Renal cortical epithelial cell (primary cell): ENCODE data around the gene LRRC15. TPM values are rescaled to one million over a fixed set of nuclear protein-coding genes. Genes with fewer than 3 reads are reported as not detected.

ENCODE experiments used
- DNase-seq: peaks from one replicate; pipeline ENCODE4 v3.0.0-alpha.2; 2011; ENCODE audit warnings: low read depth
- total RNA-seq: library from RNA; depleted of rRNA; stranded (reverse); fragments of >200 nt; gene quantifications from 2 replicates; pipeline ENCODE4 v1.2.3, GENCODE V29; 2014

The LRRC15 gene
- total RNA-seq, 1 donor from 2014 or later = not detected

DNA sequence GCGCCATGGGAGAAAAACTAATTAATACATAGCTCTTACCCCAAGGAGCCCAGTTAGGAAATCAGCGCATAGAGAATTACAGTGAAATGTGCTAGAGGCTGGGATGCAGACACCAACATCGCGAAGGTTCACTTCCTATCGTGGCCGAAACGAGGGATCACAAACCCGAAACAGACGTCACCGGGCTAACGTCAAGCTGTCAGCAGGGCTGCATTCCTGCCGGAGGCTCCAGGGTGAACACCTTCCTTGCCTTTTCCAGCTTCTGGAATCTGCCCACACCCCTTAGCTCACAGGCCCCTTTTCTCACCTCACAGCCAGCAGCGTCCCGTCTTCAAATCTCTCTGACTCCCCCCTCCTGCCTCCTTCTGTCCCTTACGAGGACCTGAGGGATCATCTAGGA is 16.5 kb upstream of the LRRC15 start:
- no peak for DNase-seq

DNA sequence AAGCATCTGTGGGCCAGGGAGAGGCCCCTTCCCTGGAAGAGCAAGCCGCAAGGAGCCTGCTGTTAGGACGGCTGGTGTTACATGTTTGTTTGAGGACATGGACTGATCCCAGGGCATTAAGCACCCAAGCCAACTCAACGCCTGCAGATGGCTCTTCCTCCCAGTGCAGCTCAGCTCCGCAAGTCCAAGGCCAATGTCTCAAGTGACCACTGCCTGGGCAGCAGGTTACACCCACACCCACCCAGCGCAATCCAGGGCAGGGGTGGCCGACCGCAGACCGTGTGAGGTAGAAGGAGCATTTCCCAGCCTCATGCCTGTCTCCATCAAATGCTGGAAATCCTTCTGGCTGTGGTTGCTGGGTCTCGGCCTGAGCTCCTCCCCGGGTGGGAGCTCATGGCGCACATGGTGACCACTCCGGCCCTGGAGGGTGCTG is 15.0 kb upstream of the LRRC15 start:
- no peak for DNase-seq

GRCh38 chr3:194384156-194384555 is 14.6 kb upstream of the LRRC15 start:
- DNase-seq = no peak

- no peak for DNase-seq
Measured at GRCh38 chr3:194383276-194383940, 13.9 kb upstream of the LRRC15 start.

- no peak for DNase-seq
Measured at GRCh38 chr3:194382892-194383223, 13.3 kb upstream of the LRRC15 start.

GRCh38 chr3:194382196-194382891 is 12.8 kb upstream of the LRRC15 start:
- no peak for DNase-seq

DNA sequence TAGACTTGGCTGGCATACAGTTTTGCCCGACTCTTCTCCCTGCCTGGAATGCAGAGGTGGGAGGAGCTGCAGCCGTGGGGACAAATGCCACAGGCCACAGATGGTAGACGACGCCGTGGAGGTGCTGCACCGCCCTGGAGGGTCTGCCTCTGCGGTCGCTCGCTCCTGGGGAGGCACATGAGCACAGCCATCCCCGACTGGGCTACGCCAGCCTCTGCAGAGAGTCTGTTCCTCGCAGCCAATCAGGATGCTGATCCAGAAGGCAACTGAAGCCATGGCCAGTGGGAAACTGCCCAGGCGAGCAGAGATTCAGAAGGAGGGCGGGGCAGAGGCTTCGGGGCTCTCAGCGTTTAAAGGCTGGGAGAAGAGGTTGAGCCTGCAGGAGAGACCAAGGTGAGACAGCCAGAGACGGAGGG is 11.9 kb upstream of the LRRC15 start:
- DNase-seq = peak; percentile 5

GRCh38 chr3:194380326-194380725 is 10.8 kb upstream of the LRRC15 start:
- DNase-seq = no peak

DNA sequence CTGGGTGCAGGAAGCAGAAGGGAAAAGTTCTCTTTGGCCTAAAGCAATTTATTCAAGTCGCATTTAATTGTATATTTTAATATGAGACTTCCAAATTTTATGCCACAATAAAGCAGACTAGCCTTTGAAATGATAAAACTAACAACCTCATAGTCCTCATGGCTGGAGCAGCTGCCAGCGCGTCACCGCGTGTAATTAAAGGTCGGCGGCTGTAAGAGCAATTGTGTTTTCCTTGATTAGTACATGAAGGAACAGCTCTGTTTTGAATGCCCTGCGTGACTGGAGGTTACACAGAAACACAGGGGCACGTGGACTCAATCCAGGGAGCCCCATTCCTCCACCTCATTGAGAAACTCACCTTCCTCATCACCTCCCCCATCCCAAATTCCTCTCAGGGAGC is 10.1 kb upstream of the LRRC15 start:
- no peak for DNase-seq

DNA sequence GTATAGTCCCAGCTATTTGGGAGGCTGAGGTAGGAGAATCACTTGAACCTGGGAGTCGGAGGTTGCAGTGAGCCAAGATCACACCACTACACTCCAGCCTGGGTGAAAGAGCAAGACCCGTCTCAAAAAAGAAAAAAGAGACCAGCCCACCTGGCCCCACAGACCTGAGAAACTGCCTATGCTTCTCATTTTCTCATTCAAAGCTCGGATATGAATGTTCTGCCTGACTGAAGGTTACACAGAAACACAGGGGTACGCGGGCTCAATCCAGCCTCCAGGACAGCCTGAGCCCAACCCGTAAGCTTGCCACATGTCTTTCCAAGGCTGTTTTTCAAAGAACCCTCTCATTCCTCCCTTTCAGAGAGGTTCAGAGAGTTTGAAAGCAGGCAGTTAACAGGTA is 9.7 kb upstream of the LRRC15 start:
- no peak for DNase-seq

DNA sequence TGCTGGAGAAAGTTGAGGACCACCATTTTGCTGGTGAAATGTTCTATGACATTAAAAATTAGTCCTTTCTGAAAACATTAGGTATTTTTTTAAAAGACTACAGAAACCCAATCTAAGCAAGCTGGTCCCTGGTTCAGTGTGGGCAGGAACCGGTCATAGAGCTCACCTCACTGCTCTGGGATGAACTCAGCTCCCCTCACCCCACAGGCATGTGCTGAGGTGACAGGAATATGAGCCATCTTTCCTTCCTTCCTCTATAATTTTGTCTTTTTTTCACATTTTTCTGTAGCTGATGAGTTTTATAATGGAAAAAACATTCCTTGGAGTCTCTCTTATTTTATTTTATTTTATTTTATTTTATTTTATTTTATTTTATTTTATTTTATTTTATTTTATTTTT is 8.2 kb upstream of the LRRC15 start:
- DNase-seq = no peak

GRCh38 chr3:194376241-194376560 is 6.7 kb upstream of the LRRC15 start:
- DNase-seq = no peak

- DNase-seq = peak; percentile 4
Measured at GRCh38 chr3:194375473-194376240, 6.1 kb upstream of the LRRC15 start.

DNA sequence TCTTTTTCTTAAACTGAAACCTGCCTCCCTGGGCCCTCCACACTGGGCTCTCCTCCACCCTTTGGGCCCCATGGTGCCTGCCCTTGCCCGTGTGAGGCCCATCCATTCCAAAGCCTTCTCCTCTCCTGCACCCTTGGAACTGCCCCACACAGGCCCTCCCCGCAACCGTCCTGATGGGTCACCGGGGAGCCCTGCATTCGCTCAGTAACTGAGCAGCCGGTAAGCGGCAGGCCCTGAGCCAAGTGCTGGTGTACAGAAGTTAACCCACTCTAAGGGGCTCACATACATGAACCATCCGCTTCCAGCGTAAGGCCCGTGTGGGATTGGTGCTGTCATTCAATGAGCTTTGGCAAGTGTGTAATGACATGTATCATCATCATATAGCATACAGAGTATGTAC is 5.4 kb upstream of the LRRC15 start:
- no peak for DNase-seq

GRCh38 chr3:194373899-194374298 is 4.4 kb upstream of the LRRC15 start:
- DNase-seq = no peak

GRCh38 chr3:194373028-194373427 is 3.5 kb upstream of the LRRC15 start:
- DNase-seq = no peak

- DNase-seq = no peak
Measured at GRCh38 chr3:194370753-194371152, 1.2 kb upstream of the LRRC15 start.

DNA sequence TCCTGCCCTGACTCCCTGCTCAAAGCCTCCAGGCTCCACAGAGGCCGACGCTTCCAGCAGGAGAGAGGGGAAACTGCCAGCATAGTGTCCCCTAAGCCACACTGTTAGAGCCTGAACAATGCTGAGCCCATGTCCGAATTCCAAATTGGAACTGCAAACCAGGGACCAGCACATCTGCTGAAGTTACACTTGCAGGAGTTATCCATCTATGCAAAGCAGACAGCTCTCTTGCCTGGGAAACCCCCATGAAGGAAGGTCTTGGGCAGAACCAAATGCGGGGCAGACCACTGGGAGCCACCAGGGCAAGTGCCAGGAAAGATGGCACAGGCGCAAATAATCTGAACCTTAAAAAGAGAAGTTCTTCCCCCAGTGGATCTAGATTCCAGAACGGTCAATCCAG is 625 bp downstream of the LRRC15 start:
- no peak for DNase-seq

DNA sequence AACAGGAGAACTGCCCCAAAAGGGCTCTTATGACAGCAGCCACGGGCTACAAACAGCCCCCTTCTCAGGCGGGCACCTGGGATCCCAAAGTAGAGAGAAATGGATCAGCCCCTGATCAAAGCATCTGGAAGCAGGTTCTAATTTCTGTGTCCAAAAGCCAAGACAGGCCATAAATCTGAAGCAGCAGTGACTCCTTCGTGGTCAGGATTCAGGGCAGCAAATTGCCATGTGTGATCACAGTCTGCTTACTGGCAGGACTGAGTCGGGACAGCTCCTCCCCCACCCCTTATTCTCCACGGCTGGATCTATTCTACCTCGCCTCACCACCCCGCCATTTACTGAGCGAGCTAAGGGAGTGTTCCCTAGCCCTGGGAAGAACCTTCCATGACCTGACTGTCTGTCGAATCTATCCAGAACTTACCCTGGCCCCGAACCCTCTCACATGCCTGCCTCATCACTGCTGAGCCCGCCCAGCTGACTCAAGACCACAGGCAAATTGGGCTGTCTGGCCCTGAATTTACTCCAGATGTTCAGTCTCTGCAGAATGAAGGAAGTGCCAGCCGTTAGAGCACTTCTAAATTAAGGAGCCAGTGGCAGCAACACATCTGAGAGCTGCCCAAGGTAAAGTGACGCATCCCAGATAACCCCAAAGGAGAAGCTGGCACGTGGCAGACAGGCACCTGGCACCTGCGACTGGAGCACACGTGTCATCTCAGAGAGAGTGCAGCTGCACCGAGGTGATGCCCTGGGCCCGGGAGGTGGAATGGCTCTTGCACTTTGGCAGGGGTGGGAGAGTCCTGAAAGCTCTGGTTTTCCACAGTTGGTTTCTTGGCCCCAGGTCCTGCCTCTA is 1.3 kb downstream of the LRRC15 start:
- DNase-seq = no peak

DNA sequence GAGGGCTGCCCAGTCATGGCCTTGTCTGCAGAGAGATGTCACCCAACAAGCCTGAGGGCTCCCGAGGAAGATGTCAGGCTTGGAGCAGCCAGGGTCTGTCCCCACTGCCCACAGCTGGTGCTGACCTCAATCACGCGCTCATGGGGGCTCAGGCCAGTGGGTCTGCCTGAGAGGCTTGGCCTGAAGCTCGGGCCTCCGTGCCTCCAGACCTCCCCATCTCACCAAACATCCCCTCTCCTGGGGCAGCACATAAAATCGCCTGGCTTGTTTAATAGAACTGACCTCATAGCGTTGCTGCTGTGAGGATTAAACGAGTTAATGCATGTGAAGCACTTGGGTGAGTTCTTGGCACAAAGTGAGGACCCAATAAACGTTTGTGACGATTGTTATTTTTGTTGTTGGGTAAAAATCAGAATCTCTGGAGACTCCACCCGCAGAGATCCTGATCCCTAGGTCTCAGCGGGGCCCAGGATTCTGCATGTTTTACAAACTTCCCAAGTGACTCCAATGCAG is 3.5 kb downstream of the LRRC15 start:
- no peak for DNase-seq

- DNase-seq = no peak
Measured at GRCh38 chr3:194365526-194365925, 4.0 kb downstream of the LRRC15 start.
